Karpas-422 (cell line): Measurements from ENCODE around the gene MAP2K2. TPM values are rescaled to one million over a fixed set of nuclear protein-coding genes. Genes with fewer than 3 reads are reported as not detected.
"Not testable (repeated sequence)": the region's sequence is repeated elsewhere in the genome, so short reads cannot be mapped to it uniquely, and the experiment has no call there.

ENCODE experiments used
- DNase-seq: peaks from one replicate; pipeline ENCODE4 v3.0.0-alpha.2; 2015
- H2AFZ ChIP-seq: fragments of 200-600 bp; sonication (generic); 2 replicates; pipeline ENCODE4 v1.6.1; 2014; ENCODE audit warnings: antibody characterized with exemption, low read length, mixed read lengths
- H3K27ac ChIP-seq: fragments of 200-600 bp; sonication (generic); 2 replicates; pipeline ENCODE4 v1.5.1; 2014; ENCODE audit warnings: mild to moderate bottlenecking, low read length, moderate library complexity
- H3K27me3 ChIP-seq: fragments of 200-600 bp; sonication (generic); 2 replicates; pipeline ENCODE4 v1.6.1; 2014; ENCODE audit warnings: low read length, mixed read lengths
- H3K36me3 ChIP-seq: fragments of 200-600 bp; sonication (generic); 2 replicates; pipeline ENCODE4 v1.6.1; 2014; ENCODE audit warnings: low read length, mixed read lengths; ENCODE audit not compliant: insufficient read depth
- H3K4me1 ChIP-seq: fragments of 200-600 bp; sonication (generic); 2 replicates; pipeline ENCODE4 v1.6.1; 2014; ENCODE audit warnings: mild to moderate bottlenecking, low read length, mixed read lengths
- H3K4me2 ChIP-seq: fragments of 200-600 bp; sonication (generic); 2 replicates; pipeline ENCODE4 v1.6.1; 2014; ENCODE audit warnings: low read length, low read depth, mild to moderate bottlenecking; ENCODE audit not compliant: poor library complexity, severe bottlenecking
- H3K4me3 ChIP-seq: fragments of 200-600 bp; sonication (generic); 2 replicates; pipeline ENCODE4 v1.5.1; 2014; ENCODE audit warnings: mild to moderate bottlenecking, antibody characterized with exemption, low read length, mixed read lengths
- H3K79me2 ChIP-seq: fragments of 200-600 bp; sonication (generic); 2 replicates; pipeline ENCODE4 v1.6.1; 2014; ENCODE audit warnings: mild to moderate bottlenecking, low read length, mixed read lengths
- H3K9ac ChIP-seq: fragments of 200-600 bp; sonication (generic); 2 replicates; pipeline ENCODE4 v1.6.0; 2014; ENCODE audit warnings: low read length
- H3K9me2 ChIP-seq: fragments of 200-600 bp; sonication (generic), shearing (Covaris generic); replicated peaks from 2 replicates; pipeline ENCODE4 v1.6.0; 2014; ENCODE audit warnings: mild to moderate bottlenecking, low read length, moderate library complexity; ENCODE audit not compliant: insufficient read depth
- H3K9me3 ChIP-seq: fragments of 300-700, 200-600 bp; sonication (generic); 2 replicates; pipeline ENCODE4 v1.6.1; 2014; ENCODE audit warnings: low read length, mixed read lengths
- H4K20me1 ChIP-seq: fragments of 200-600 bp; sonication (generic); 2 replicates; pipeline ENCODE4 v1.6.1; 2014; ENCODE audit warnings: mild to moderate bottlenecking, antibody characterized with exemption, low read length, low read depth; ENCODE audit not compliant: insufficient read depth
- total RNA-seq: library from RNA; depleted of rRNA; stranded (reverse); fragments of >200 nt; shearing (Covaris generic); gene quantifications from 2 replicates; pipeline ENCODE4 v1.2.3, GENCODE V29; 2014; ENCODE audit warnings: low replicate concordance; rRNA removed

The MAP2K2 gene
- 106 and 270 TPM in 2 replicates for total RNA-seq

DNA sequence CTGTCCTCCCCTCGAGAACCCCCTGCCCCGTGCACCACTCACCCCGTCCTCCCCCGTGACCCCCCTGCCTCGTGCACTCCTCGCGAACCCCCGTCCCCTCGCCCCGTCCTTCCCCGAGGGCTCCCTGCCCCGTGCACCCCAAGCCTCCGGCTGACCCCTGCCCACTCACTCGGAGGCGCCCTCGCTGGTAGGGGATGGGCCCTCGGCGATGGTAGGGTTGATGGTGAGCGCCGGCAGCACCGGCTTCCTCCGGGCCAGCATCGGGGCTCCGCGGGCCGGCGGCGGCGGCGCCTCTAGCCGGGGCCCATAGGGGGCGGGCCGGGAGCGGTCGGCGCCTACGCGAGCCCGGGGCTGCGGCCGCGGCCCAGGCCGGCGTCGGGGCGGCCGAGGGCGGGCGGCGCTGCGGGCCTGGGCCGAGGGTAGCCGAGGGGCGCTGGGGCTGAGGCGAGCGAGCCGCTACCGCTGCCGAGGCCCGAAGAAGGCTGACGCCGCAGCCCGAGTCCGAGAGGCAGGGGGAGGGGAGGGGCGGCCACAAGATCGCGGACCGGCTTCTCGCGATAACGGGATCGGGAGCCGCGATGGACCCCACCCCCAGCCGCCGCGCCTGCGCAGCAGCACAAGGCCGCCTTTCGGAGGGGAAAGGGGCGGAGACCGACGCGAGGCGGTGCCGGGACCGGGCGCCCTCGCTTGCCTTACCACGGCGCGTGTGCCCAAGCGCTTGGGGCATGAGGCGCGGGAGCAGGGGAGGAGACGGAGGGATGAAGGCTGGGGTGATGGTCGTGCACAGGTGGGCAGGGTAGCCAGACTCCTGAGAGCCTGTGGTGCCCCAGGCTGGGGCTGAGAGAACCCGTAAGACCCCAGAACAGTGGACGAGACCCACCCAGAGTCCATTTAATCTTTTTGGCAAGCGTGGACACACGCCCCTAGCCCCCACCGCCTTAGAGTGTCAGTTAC lies at the start of gene MAP2K2:
Gene MAP2K2 (minus strand): TSS at position 508 of the 954 bp plus-strand sequence. CDS start 247 bp downstream, at position 261.
- peak within 1 kb of the TSS; percentile 72 for H3K27ac ChIP-seq
- no peaks in the 10 kb centered on the region for H3K9me2 ChIP-seq
- H4K20me1 ChIP-seq: peaks cover 25% of the 10 kb centered on the region
- peak within 1 kb of the TSS; percentile 85 for H3K4me2 ChIP-seq
- peaks cover 16% of the 10 kb centered on the region for H3K4me1 ChIP-seq
- DNase-seq: peak; percentile 98
- H3K9me3 ChIP-seq: no peaks in the 10 kb centered on the region
- no peaks in the 10 kb centered on the region for H3K27me3 ChIP-seq
- peaks cover 38% of the 10 kb centered on the region for H3K79me2 ChIP-seq
- peak within 1 kb of the TSS; percentile 88 for H3K9ac ChIP-seq
- no peaks in the 10 kb centered on the region for H3K36me3 ChIP-seq
- peak within 1 kb of the TSS; percentile 86 for H3K4me3 ChIP-seq
- H2AFZ ChIP-seq: peak within 1 kb of the TSS; percentile 95

DNA sequence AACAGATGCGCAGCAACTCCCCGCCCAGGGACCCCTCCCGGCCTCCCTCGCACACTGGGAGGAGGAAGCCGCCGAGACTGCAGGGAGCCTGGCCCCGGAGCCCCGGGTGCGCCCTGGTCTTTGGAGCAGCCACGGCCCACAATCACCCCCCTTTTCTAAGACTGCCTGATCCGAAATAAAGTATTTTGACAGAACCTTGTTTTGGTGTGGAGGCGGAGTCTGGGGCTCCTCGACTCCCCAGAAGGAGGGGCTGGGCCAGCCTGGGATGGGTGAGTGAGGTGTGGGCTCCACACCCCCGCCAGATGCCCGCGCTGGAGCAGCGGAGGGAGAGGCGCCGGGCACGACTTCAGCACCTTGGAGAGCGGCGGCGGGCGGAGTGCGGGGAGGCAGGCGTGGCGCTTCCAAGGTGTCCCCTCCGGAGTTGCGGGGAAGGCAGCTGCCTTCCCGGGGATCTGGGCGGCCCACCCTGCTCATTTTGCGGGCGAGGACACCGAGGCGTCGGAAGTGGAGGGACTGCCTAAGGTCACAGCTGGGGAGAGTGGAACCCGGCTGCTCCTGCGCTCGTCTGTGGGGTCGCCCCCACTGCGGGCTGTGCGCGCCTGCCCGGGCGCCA lies 49.0 kb upstream of the MAP2K2 start:
- peaks cover 5% of the 10 kb centered on the region; the same call in 1 of the 2 replicates for H4K20me1 ChIP-seq
- peak; percentile 70 for DNase-seq
- no peak overlapping the region for H3K4me2 ChIP-seq
- no peaks in the 10 kb centered on the region for H3K36me3 ChIP-seq
- H3K9me2 ChIP-seq: no peaks in the 10 kb centered on the region
- no peaks in the 10 kb centered on the region for H3K4me1 ChIP-seq
- H3K27me3 ChIP-seq: no peaks in the 10 kb centered on the region
- no peak overlapping the region for H3K27ac ChIP-seq
- H3K79me2 ChIP-seq: no peaks in the 10 kb centered on the region
- H3K4me3 ChIP-seq: no peak overlapping the region
- H2AFZ ChIP-seq: no peak overlapping the region
- no peaks in the 10 kb centered on the region for H3K9me3 ChIP-seq
- no peak overlapping the region for H3K9ac ChIP-seq

- Histone ChIP-seq H3K27ac (no peak overlapping the region), H3K9ac (no peak overlapping the region), H2AFZ (no peak overlapping the region), H3K9me3 (no peaks in the 10 kb centered on the region), H3K9me2 (no peaks in the 10 kb centered on the region), H3K27me3 (no peaks in the 10 kb centered on the region), H3K79me2 (no peaks in the 10 kb centered on the region), H4K20me1 (peaks cover 5% of the 10 kb centered on the region; the same call in 1 of the 2 replicates), H3K4me2 (no peak overlapping the region), H3K4me3 (no peak overlapping the region), H3K4me1 (no peaks in the 10 kb centered on the region), H3K36me3 (no peaks in the 10 kb centered on the region)
- DNase-seq: no peak
Observed at GRCh38 chr19:4171676-4172075, 47.8 kb upstream of the MAP2K2 start.

DNA sequence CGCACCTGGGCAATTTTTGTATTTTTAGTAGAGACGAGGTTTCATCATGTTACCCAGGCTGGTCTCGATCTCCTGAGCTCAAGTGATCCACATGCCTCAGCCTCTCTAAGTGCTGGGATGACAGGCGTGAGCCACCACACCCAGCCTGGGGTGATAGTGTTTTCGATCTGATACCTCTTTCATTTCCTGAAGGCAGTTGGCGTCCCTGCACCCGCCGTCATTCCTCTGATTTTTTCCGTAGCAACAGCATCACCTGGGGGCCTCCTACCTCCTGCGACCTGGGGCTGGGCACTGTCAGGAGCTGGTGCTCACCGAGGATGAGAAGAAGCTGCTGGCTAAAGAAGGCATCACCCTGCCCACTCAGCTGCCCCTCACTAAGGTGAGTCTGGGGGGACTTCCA lies 40.3 kb upstream of the MAP2K2 start:
- DNase-seq: no peak
- Histone ChIP-seq H3K4me3 (no peak overlapping the region), H3K27me3 (no peaks in the 10 kb centered on the region), H3K9me2 (no peaks in the 10 kb centered on the region), H3K4me1 (no peaks in the 10 kb centered on the region), H3K27ac (no peak overlapping the region), H3K79me2 (no peaks in the 10 kb centered on the region), H3K9me3 (no peaks in the 10 kb centered on the region), H3K9ac (no peak overlapping the region), H4K20me1 (no peaks in the 10 kb centered on the region), H2AFZ (no peak overlapping the region), H3K36me3 (no peaks in the 10 kb centered on the region), H3K4me2 (no peak overlapping the region)

DNA sequence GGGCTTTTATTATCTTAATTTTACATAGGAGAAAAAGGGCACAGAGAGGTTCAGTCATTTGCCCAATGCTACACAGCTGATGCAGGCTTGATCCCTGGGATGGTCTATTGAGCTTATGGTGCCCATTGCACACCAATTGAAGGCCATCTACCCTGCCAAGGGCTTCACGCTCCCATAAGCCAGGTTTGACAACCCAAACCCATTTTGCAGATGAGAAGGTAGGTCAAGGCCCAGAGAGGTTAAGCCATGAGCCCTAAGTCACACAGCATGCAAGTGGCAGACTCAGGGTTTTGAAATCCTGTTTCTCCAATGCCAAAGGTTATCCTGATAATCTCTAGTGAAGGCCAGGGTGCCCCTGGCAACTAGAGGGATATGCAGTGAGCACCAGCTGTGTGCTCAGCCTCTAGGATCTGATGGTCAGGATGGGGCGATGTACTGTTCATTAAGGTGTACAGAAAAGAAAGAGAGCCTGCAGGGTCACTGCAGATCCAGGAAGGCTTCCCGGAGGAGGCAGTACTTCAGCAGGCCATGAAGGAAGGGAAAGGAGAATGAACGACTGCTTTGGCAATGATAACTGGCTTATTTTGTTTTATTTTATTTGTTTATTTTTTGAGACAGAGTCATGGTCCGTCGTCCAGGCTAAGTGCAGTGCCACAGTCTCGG lies 37.6 kb upstream of the MAP2K2 start:
- Histone ChIP-seq H3K79me2 (no peaks in the 10 kb centered on the region), H3K36me3 (no peaks in the 10 kb centered on the region), H3K9me3 (no peaks in the 10 kb centered on the region), H3K27ac (no peak overlapping the region), H2AFZ (no peak overlapping the region), H3K4me2 (no peak overlapping the region), H3K4me3 (no peak overlapping the region), H3K27me3 (no peaks in the 10 kb centered on the region), H4K20me1 (no peaks in the 10 kb centered on the region), H3K9ac (no peak overlapping the region), H3K9me2 (no peaks in the 10 kb centered on the region), H3K4me1 (no peaks in the 10 kb centered on the region)
- DNase-seq: no peak

DNA sequence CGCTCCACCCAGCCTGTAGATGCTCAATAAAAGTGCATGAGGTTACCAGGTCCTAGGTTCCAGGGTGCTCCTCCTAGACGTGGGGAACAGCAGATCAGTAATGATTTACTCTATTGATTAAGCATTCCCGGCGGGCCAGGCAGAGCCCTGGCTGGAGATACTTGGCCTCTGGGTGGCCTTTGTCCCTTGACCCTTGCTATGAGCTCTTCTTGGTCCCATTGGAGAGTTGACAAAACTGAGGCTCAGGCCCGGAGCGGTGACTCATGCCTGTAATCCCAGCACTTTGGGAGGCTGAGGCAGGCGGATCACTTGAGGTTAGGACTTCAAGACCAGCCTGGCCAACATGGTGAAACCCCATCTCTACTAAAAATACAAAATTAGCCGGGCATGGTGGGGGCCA lies 34.0 kb upstream of the MAP2K2 start:
- not testable (repeated sequence) for H3K9me3 ChIP-seq, H3K9ac ChIP-seq, H3K4me2 ChIP-seq, H3K79me2 ChIP-seq, H3K9me2 ChIP-seq, H3K27ac ChIP-seq, H3K36me3 ChIP-seq, DNase-seq, H2AFZ ChIP-seq, H3K4me1 ChIP-seq, H4K20me1 ChIP-seq, H3K27me3 ChIP-seq, H3K4me3 ChIP-seq

- Histone ChIP-seq H3K9ac (no peak overlapping the region), H3K36me3 (no peaks in the 10 kb centered on the region), H3K27me3 (no peaks in the 10 kb centered on the region), H3K4me2 (no peak overlapping the region), H3K4me1 (no peaks in the 10 kb centered on the region), H3K9me3 (no peaks in the 10 kb centered on the region), H3K4me3 (no peak overlapping the region), H3K27ac (no peak overlapping the region), H4K20me1 (no peaks in the 10 kb centered on the region), H3K79me2 (no peaks in the 10 kb centered on the region), H3K9me2 (no peaks in the 10 kb centered on the region), H2AFZ (no peak overlapping the region)
- DNase-seq: no peak
Observed at GRCh38 chr19:4157164-4157563, 33.2 kb upstream of the MAP2K2 start.
